Keratinocyte (primary cell): Measurements from ENCODE around the gene CDC26. TPM values are rescaled to one million over a fixed set of nuclear protein-coding genes. Genes with fewer than 3 reads are reported as not detected.

Experiments
- DNase-seq: peaks from one replicate; pipeline ENCODE4 v3.0.0-alpha.2; 2011; ENCODE audit warnings: low read depth, missing footprints, low spot score
- FAIRE-seq: peaks from 2 replicates; lab custom pipeline; 2011; peaks lifted over from hg19 to GRCh38; lab: Jason Lieb, UNC
- H2AFZ ChIP-seq: 2 replicates; pipeline ENCODE4 v1.6.0; 2012; ENCODE audit warnings: low read length, control low read depth, inconsistent platforms; ENCODE audit not compliant: control insufficient read depth
- H3K27ac ChIP-seq: 2 replicates; pipeline ENCODE4 v1.5.1; 2011; ENCODE audit warnings: low read length; ENCODE audit not compliant: control insufficient read depth, insufficient read depth
- H3K27me3 ChIP-seq: 3 replicates; pipeline ENCODE4 v1.6.0; 2011; ENCODE audit warnings: low read length; ENCODE audit not compliant: control insufficient read depth, insufficient read depth; ENCODE audit errors: extremely low read depth
- H3K36me3 ChIP-seq, 2 experiments: 2 replicates in 1 of 2; 3 replicates in 1 of 2; pipeline ENCODE4 v1.5.1; 2011; ENCODE audit warnings: low read length in 2 of 2, mild to moderate bottlenecking in 1 of 2; ENCODE audit not compliant: control insufficient read depth in 2 of 2, insufficient read depth in 2 of 2; ENCODE audit errors: extremely low read depth in 1 of 2
- H3K4me1 ChIP-seq: 3 replicates; pipeline ENCODE4 v1.5.1; 2011; ENCODE audit warnings: low read length; ENCODE audit not compliant: control insufficient read depth, insufficient read depth; ENCODE audit errors: extremely low read depth
- H3K4me2 ChIP-seq: 3 replicates; pipeline ENCODE4 v1.6.0; 2011; ENCODE audit warnings: low read depth, low read length; ENCODE audit not compliant: control insufficient read depth, insufficient read depth; ENCODE audit errors: extremely low read depth
- H3K4me3 ChIP-seq, 3 experiments: fragments of 200-600 bp in 1 of 3; sonication (generic) in 1 of 3; 2 replicates in 2 of 3; 3 replicates in 1 of 3; pipeline ENCODE4 v1.5.1; 2011 to 2016; ENCODE audit warnings: low read length in 3 of 3, mild to moderate bottlenecking in 3 of 3, control low read depth in 2 of 3, inconsistent platforms in 1 of 3, low read depth in 1 of 3, mixed read lengths in 1 of 3, mixed run types in 1 of 3, moderate library complexity in 1 of 3; ENCODE audit not compliant: control insufficient read depth in 2 of 3, insufficient read depth in 2 of 3; ENCODE audit errors: extremely low read depth in 1 of 3
- H3K79me2 ChIP-seq: 2 replicates; pipeline ENCODE4 v1.6.0; 2012; ENCODE audit warnings: low read length; ENCODE audit not compliant: control insufficient read depth, insufficient read depth
- H3K9ac ChIP-seq: 3 replicates; pipeline ENCODE4 v1.6.0; 2011; ENCODE audit warnings: low read length; ENCODE audit not compliant: control insufficient read depth, insufficient read depth; ENCODE audit errors: extremely low read depth
- H3K9me1 ChIP-seq: 3 replicates; pipeline ENCODE4 v1.6.0; 2011; ENCODE audit warnings: low read length; ENCODE audit not compliant: control insufficient read depth, insufficient read depth; ENCODE audit errors: extremely low read depth
- H3K9me3 ChIP-seq: 2 replicates; pipeline ENCODE4 v1.5.1; 2012; ENCODE audit warnings: low read depth, low read length; ENCODE audit not compliant: control insufficient read depth
- H4K20me1 ChIP-seq: 3 replicates; pipeline ENCODE4 v1.6.0; 2011; ENCODE audit warnings: low read length; ENCODE audit not compliant: control insufficient read depth, insufficient read depth; ENCODE audit errors: extremely low read depth
- EZH2 ChIP-seq: IDR thresholded peaks from one replicate; pipeline ENCODE4 v1.6.1; 2012; ENCODE audit warnings: inconsistent platforms, mild to moderate bottlenecking, low read length, moderate library complexity
- dilution Hi-C: fragments of 300-500 bp; cut with MboI; formaldehyde crosslinking; loops from one replicate; pipeline ENCODE4 v1.7.0; 2020; ENCODE audit warnings: low sequenced_read_pairs; ENCODE audit not compliant: extremely low pct_ligation_motif_present
- polyA plus RNA-seq, 5 experiments: library from polyadenylated mRNA; depleted of rRNA in 3 of 5; stranded (reverse) in 3 of 5; stranded (forward) in 1 of 5; unstranded in 1 of 5; fragments of >200 nt; gene quantifications; 1 replicate in 1 of 5; 2 replicates in 3 of 5; 3 replicates in 1 of 5; pipeline versions ENCODE4 v1.2.1 to v1.2.3, GENCODE V29; 2011 to 2012; ENCODE audit warnings: missing spikeins in 2 of 5, low read depth in 1 of 5, low replicate concordance in 1 of 5
- TF ChIP-seq, protein P1 (sequence below), 3 experiments: IDR thresholded peaks in 1 of 3; conservative IDR thresholded peaks in 1 of 3; optimal IDR thresholded peaks in 1 of 3; 2 replicates in 2 of 3; 3 replicates in 1 of 3; pipeline versions ENCODE3 to v1.5.1; 2011; ENCODE audit warnings: low read length in 3 of 3, mild to moderate bottlenecking in 3 of 3, moderate library complexity in 2 of 3, control low read depth in 1 of 3, inconsistent platforms in 1 of 3; ENCODE audit not compliant: insufficient read depth in 2 of 3; ENCODE audit errors: extremely low read depth in 1 of 3

Gene CDC26
- polyA plus RNA-seq, 1 donor (not counting 4 experiments of a cell fraction or from before 2014, with no cell fraction given), result 56.8 TPM

DNA sequence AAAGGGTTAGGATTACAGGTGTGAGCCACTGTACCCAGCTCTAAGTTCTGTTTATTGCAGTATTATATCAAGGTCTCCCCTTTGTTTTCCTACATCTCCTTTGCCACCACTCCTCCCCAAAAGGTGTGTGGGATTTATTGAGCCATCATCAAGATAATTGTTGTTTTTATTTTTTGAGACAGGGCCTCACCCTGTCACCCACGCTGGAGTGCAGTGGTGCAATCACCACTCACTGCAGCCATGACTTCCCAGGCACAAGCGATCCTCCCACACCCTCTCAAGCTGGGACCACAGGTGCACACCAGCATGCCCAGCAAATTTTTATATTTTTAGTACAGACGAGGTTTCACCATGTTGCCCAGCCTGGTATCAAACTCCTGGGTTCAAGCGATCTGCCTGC, 29.5 kb downstream of the CDC26 start:
- Histone ChIP-seq H3K36me3 (no peaks in the 10 kb centered on the region), H3K79me2 (no peaks in the 10 kb centered on the region), H3K4me1 (no peaks in the 10 kb centered on the region), H3K9me1 (no peaks in the 10 kb centered on the region), H3K27me3 (no peaks in the 10 kb centered on the region), H3K4me2 (no peak overlapping the region), H4K20me1 (no peaks in the 10 kb centered on the region), H3K4me3 (no peak overlapping the region), H2AFZ (no peak overlapping the region), H3K27ac (no peak overlapping the region), H3K9me3 (no peaks in the 10 kb centered on the region), H3K9ac (no peak overlapping the region)
- dilution Hi-C loops, result no loop called here
- no peak for DNase-seq
- no peak for FAIRE-seq
- TF ChIP-seq EZH2, result no peak
- TF ChIP-seq, protein P1, sequence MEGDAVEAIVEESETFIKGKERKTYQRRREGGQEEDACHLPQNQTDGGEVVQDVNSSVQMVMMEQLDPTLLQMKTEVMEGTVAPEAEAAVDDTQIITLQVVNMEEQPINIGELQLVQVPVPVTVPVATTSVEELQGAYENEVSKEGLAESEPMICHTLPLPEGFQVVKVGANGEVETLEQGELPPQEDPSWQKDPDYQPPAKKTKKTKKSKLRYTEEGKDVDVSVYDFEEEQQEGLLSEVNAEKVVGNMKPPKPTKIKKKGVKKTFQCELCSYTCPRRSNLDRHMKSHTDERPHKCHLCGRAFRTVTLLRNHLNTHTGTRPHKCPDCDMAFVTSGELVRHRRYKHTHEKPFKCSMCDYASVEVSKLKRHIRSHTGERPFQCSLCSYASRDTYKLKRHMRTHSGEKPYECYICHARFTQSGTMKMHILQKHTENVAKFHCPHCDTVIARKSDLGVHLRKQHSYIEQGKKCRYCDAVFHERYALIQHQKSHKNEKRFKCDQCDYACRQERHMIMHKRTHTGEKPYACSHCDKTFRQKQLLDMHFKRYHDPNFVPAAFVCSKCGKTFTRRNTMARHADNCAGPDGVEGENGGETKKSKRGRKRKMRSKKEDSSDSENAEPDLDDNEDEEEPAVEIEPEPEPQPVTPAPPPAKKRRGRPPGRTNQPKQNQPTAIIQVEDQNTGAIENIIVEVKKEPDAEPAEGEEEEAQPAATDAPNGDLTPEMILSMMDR (optimal IDR thresholded peaks at IDR 0.05 in 1 of 3, IDR thresholded peaks at IDR 0.05 in 1 of 3, conservative IDR thresholded peaks at IDR 0.05 in 1 of 3; ENCODE audit: extremely low read depth in 1 of 3, insufficient read depth in 2 of 3, low read length in 3 of 3), result no peak

DNA sequence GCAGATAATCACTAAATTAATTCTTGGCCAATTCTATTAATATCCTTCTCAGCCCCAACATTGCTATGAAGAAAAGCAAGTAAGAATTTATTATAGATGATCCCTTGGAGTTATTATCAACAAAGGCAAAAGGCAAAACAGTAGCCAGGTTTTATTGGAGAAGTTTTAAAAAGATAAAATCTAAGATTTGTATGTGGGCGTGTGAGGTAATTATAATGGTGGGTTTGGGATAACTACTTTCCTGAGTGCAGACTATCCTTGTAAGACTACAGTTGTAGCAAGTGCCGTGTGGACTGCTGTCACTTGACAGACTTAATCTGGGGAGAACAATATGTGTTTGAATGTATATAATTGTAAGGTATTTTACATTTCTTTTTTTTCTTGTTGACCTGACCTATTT, 30.8 kb downstream of the CDC26 start:
- Histone ChIP-seq H3K4me2 (no peak overlapping the region), H3K27me3 (no peaks in the 10 kb centered on the region), H3K79me2 (no peaks in the 10 kb centered on the region), H3K9ac (no peak overlapping the region), H3K9me1 (no peaks in the 10 kb centered on the region), H3K9me3 (no peaks in the 10 kb centered on the region), H2AFZ (no peak overlapping the region), H4K20me1 (no peaks in the 10 kb centered on the region), H3K4me3 (no peak overlapping the region), H3K36me3 (no peaks in the 10 kb centered on the region), H3K27ac (no peak overlapping the region), H3K4me1 (no peaks in the 10 kb centered on the region)
- dilution Hi-C loops, result no loop called here
- DNase-seq, result no peak
- no peak for FAIRE-seq
- TF ChIP-seq, protein P1 (optimal IDR thresholded peaks at IDR 0.05 in 1 of 3, IDR thresholded peaks at IDR 0.05 in 1 of 3, conservative IDR thresholded peaks at IDR 0.05 in 1 of 3; ENCODE audit: extremely low read depth in 1 of 3, insufficient read depth in 2 of 3, low read length in 3 of 3), result no peak
- no peak for TF ChIP-seq EZH2
